Nephron (organoid): Measurements from ENCODE around the gene AIDA.

Source experiments
- H3K27ac Mint-ChIP-seq, 3 experiments: 2 replicates each; pipeline ENCODE4 v1.8.0; 2020; ENCODE audit warnings: mixed read lengths in 3 of 3, mild to moderate bottlenecking in 2 of 3, moderate library complexity in 1 of 3
- H3K27me3 Mint-ChIP-seq: 2 replicates; pipeline ENCODE4 v1.8.0; 2021; ENCODE audit warnings: low read depth, mild to moderate bottlenecking, moderate library complexity, mixed read lengths
- H3K36me3 Mint-ChIP-seq: 2 replicates; pipeline ENCODE4 v1.8.0; 2020; ENCODE audit warnings: low read depth, mixed read lengths
- H3K4me1 Mint-ChIP-seq: 2 replicates; pipeline ENCODE4 v1.8.0; 2020; ENCODE audit warnings: mixed read lengths
- H3K4me3 Mint-ChIP-seq, 3 experiments: 2 replicates each; pipeline ENCODE4 v1.8.0; 2020; ENCODE audit warnings: mild to moderate bottlenecking in 3 of 3, mixed read lengths in 3 of 3, moderate library complexity in 2 of 3
- H3K9me3 Mint-ChIP-seq: 2 replicates; pipeline ENCODE4 v1.8.0; 2020; ENCODE audit warnings: mixed read lengths
- CTCF ChIP-seq, 3 experiments: fragments of 200-600 bp; sonication (generic); IDR thresholded peaks; one replicate each; pipeline ENCODE4 v1.5.0; 2021; ENCODE audit warnings: antibody characterized with exemption in 3 of 3; ENCODE audit not compliant: unreplicated experiment in 3 of 3

AIDA gene

DNA sequence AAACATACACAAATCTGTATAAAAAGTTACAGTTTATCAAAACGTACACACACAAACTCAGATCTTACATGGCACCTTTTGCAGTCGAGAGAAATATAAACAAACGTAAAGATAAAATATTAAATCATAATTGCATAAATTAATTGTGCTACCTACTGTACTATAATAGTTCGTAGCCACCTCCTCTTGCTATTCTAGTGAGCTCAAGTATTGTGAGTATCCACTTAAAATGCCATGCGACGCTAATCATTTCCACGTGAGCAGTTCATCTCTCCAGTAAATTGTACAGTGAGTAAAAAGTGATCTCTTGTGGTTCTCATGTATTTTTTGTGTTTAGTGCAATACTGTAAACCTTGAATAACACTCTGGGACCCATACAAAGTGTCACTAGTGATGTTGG, 88.1 kb downstream of the AIDA start:
- TF ChIP-seq CTCF (IDR thresholded peaks at IDR 0.05; ENCODE audit: unreplicated experiment in 3 of 3) = no peak
- H3K36me3 Mint-ChIP-seq = peaks cover 48% of the 10 kb centered on the region
- H3K27me3 Mint-ChIP-seq = no peaks in the 10 kb centered on the region
- H3K4me1 Mint-ChIP-seq = peaks cover 19% of the 10 kb centered on the region
- H3K4me3 Mint-ChIP-seq = no peak overlapping the region
- H3K27ac Mint-ChIP-seq = no peak overlapping the region
- no peaks in the 10 kb centered on the region for H3K9me3 Mint-ChIP-seq

GRCh38 chr1:222623458-222623857, 88.8 kb downstream of the AIDA start:
- Mint-ChIP-seq H3K4me1 (peaks cover 24% of the 10 kb centered on the region), H3K27me3 (no peaks in the 10 kb centered on the region), H3K27ac (no peak overlapping the region), H3K4me3 (no peak overlapping the region), H3K9me3 (no peaks in the 10 kb centered on the region), H3K36me3 (peaks cover 40% of the 10 kb centered on the region)
- TF ChIP-seq CTCF (IDR thresholded peaks at IDR 0.05; ENCODE audit: unreplicated experiment in 3 of 3) = no peak

GRCh38 chr1:222622765-222623164, 89.5 kb downstream of the AIDA start:
- no peaks in the 10 kb centered on the region for H3K27me3 Mint-ChIP-seq
- TF ChIP-seq CTCF (IDR thresholded peaks at IDR 0.05; ENCODE audit: unreplicated experiment in 3 of 3) = no peak
- peaks cover 24% of the 10 kb centered on the region for H3K4me1 Mint-ChIP-seq
- peaks cover 33% of the 10 kb centered on the region for H3K36me3 Mint-ChIP-seq
- H3K4me3 Mint-ChIP-seq = peak overlapping the region in 1 of 3 experiments; percentile 35
- H3K9me3 Mint-ChIP-seq = no peaks in the 10 kb centered on the region
- no peak overlapping the region for H3K27ac Mint-ChIP-seq

DNA sequence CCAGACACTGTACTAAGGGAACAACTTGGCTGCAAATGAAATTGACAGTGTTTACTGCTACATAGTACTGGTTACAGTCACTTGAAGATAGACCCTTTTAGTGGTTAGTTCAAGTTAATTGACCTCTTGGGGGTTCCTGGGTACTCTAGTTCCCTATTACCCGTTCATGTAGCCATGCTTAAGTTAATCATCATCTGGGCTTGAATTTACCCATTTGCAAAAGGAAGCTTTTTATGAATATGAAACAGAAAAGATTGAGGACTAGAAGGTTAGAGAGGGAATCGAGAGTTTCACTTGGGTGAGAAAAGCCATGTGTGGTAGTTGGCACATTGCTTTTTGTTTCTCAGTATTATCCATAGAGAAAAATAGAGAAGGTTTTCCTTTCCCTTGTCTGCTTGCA, 91.7 kb downstream of the AIDA start:
- Mint-ChIP-seq H3K27ac (no peak overlapping the region), H3K27me3 (peaks cover 8% of the 10 kb centered on the region), H3K9me3 (no peaks in the 10 kb centered on the region), H3K4me3 (peak overlapping the region; percentile 90 to 92 (median 92)), H3K4me1 (peaks cover 33% of the 10 kb centered on the region), H3K36me3 (peaks cover 19% of the 10 kb centered on the region)
- TF ChIP-seq CTCF (IDR thresholded peaks at IDR 0.05; ENCODE audit: unreplicated experiment in 3 of 3) = no peak

GRCh38 chr1:222618880-222619596, 93.3 kb downstream of the AIDA start:
- Mint-ChIP-seq H3K27me3 (peaks cover 13% of the 10 kb centered on the region), H3K4me3 (peak overlapping the region; percentile 90 to 92 (median 92)), H3K36me3 (peaks cover 13% of the 10 kb centered on the region), H3K9me3 (no peaks in the 10 kb centered on the region), H3K4me1 (peaks cover 33% of the 10 kb centered on the region), H3K27ac (peak overlapping the region; percentile 48 to 81 (median 66))
- TF ChIP-seq CTCF (IDR thresholded peaks at IDR 0.05; ENCODE audit: unreplicated experiment in 3 of 3) = no peak
